Adrenal gland (tissue), 5 donors: Measurements from ENCODE around the gene CEP131.

Experiments
- POLR2A ChIP-seq, 2 donors: fragments of 450-650 bp; IDR thresholded peaks; one replicate each; pipeline ENCODE4 v1.6.1; 2017; ENCODE audit warnings: antibody characterized with exemption in 2 of 2, mild to moderate bottlenecking in 2 of 2, moderate library complexity in 1 of 2
- TF ChIP-seq, protein P1 (sequence below), 6 experiments: fragments of 450-650 bp in 4 of 6; fragments of 200-600 bp in 2 of 6; sonication (generic) in 1 of 6; IDR thresholded peaks; 1 replicate in 5 of 6; 2 replicates in 1 of 6; pipeline versions ENCODE4 v1.5.1 to v1.8.0; 2016 to 2021; ENCODE audit warnings: antibody characterized with exemption in 6 of 6, mild to moderate bottlenecking in 2 of 6, moderate library complexity in 1 of 6
- donor health status: DM: no; HTN: no; CAD: no.

DNA sequence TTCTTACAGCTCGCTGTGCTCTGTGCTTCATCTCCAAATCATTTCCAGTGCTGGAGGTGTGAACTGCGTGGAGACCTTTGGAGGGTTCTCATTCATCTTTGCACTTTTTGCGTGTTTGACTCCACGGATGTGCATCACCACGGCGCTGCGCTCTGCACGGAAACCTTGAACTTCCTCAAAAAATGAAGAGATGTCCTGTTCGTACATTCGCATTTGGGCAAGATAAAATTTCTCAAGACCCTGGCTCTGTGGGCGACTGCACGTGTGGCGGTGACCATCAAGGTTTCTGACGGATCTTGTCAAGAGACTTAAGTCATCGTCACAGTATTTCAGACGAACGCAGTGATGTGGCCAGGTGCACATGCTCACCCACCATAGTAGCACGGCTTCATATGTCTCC, 67.8 kb downstream of the CEP131 start:
- TF ChIP-seq, protein P1, sequence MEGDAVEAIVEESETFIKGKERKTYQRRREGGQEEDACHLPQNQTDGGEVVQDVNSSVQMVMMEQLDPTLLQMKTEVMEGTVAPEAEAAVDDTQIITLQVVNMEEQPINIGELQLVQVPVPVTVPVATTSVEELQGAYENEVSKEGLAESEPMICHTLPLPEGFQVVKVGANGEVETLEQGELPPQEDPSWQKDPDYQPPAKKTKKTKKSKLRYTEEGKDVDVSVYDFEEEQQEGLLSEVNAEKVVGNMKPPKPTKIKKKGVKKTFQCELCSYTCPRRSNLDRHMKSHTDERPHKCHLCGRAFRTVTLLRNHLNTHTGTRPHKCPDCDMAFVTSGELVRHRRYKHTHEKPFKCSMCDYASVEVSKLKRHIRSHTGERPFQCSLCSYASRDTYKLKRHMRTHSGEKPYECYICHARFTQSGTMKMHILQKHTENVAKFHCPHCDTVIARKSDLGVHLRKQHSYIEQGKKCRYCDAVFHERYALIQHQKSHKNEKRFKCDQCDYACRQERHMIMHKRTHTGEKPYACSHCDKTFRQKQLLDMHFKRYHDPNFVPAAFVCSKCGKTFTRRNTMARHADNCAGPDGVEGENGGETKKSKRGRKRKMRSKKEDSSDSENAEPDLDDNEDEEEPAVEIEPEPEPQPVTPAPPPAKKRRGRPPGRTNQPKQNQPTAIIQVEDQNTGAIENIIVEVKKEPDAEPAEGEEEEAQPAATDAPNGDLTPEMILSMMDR (IDR thresholded peaks at IDR 0.05) = no peak
- no peak for TF ChIP-seq POLR2A (IDR thresholded peaks at IDR 0.05)
